Osteoblast (primary cell): Measurements from ENCODE around the gene TCN1. TPM values are rescaled to one million over a fixed set of nuclear protein-coding genes. Genes with fewer than 3 reads are reported as not detected.
"Not testable (repeated sequence)": the region's sequence is repeated elsewhere in the genome, so short reads cannot be mapped to it uniquely, and the experiment has no call there.

ENCODE experiments used
- DNase-seq: peaks from one replicate; pipeline ENCODE4 v3.0.0; 2011; ENCODE audit warnings: low spot score, mixed read lengths; ENCODE audit not compliant: insufficient read length; ENCODE audit errors: missing footprints
- H2AFZ ChIP-seq: 2 replicates; pipeline ENCODE4 v1.6.0; 2011; ENCODE audit warnings: mild to moderate bottlenecking, low read length
- H3K27ac ChIP-seq: 2 replicates; pipeline ENCODE4 v1.5.1; 2011; ENCODE audit warnings: mild to moderate bottlenecking, low read depth, low read length, moderate library complexity
- H3K27me3 ChIP-seq: 2 replicates; pipeline ENCODE4 v1.6.0; 2012; ENCODE audit warnings: mild to moderate bottlenecking, control low read depth, inconsistent platforms, low read length, moderate library complexity; ENCODE audit not compliant: insufficient read depth
- H3K36me3 ChIP-seq: 2 replicates; pipeline ENCODE4 v1.5.1; 2011; ENCODE audit warnings: mild to moderate bottlenecking, low read length, control low read depth, moderate library complexity; ENCODE audit not compliant: insufficient read depth
- H3K4me1 ChIP-seq: 2 replicates; pipeline ENCODE4 v1.5.1; 2011; ENCODE audit warnings: mild to moderate bottlenecking, low read length, control low read depth, moderate library complexity; ENCODE audit not compliant: insufficient read depth
- H3K4me2 ChIP-seq: 2 replicates; pipeline ENCODE4 v1.6.0; 2011; ENCODE audit warnings: mild to moderate bottlenecking, low read length; ENCODE audit not compliant: insufficient read depth
- H3K4me3 ChIP-seq: fragments of 200-600 bp; sonication (generic); 3 replicates; pipeline ENCODE4 v1.5.1; 2012; ENCODE audit warnings: mild to moderate bottlenecking, low read length, inconsistent platforms; ENCODE audit not compliant: insufficient read depth
- H3K79me2 ChIP-seq: 2 replicates; pipeline ENCODE4 v1.6.0; 2012; ENCODE audit warnings: mild to moderate bottlenecking, low read length, control low read depth, inconsistent platforms; ENCODE audit not compliant: insufficient read depth
- H3K9me3 ChIP-seq: 2 replicates; pipeline ENCODE4 v1.5.1; 2011; ENCODE audit warnings: low read depth, low read length, control low read depth
- H4K20me1 ChIP-seq: 2 replicates; pipeline ENCODE4 v1.6.0; 2012; ENCODE audit warnings: mild to moderate bottlenecking, low read length, control low read depth; ENCODE audit not compliant: insufficient read depth
- total RNA-seq: library from RNA; depleted of rRNA; stranded (reverse); fragments of >200 nt; gene quantifications from 2 replicates; pipeline ENCODE4 v1.2.3, GENCODE V29; 2012
- TF ChIP-seq, protein P1 (sequence below): IDR thresholded peaks from 2 replicates; pipeline ENCODE4 v1.5.1; 2011; ENCODE audit warnings: mild to moderate bottlenecking, low read depth, low read length, moderate library complexity; ENCODE audit errors: extremely low read depth

The TCN1 gene
- total RNA-seq, 1 donor: not detected

- Histone ChIP-seq H2AFZ (no peak overlapping the region), H3K27me3 (no peaks in the 10 kb centered on the region), H3K79me2 (no peaks in the 10 kb centered on the region), H3K36me3 (no peaks in the 10 kb centered on the region), H3K4me3 (no peak overlapping the region), H3K4me2 (no peak overlapping the region), H3K27ac (no peak overlapping the region), H3K4me1 (no peaks in the 10 kb centered on the region), H3K9me3 (no peaks in the 10 kb centered on the region), H4K20me1 (no peaks in the 10 kb centered on the region)
- TF ChIP-seq, protein P1, sequence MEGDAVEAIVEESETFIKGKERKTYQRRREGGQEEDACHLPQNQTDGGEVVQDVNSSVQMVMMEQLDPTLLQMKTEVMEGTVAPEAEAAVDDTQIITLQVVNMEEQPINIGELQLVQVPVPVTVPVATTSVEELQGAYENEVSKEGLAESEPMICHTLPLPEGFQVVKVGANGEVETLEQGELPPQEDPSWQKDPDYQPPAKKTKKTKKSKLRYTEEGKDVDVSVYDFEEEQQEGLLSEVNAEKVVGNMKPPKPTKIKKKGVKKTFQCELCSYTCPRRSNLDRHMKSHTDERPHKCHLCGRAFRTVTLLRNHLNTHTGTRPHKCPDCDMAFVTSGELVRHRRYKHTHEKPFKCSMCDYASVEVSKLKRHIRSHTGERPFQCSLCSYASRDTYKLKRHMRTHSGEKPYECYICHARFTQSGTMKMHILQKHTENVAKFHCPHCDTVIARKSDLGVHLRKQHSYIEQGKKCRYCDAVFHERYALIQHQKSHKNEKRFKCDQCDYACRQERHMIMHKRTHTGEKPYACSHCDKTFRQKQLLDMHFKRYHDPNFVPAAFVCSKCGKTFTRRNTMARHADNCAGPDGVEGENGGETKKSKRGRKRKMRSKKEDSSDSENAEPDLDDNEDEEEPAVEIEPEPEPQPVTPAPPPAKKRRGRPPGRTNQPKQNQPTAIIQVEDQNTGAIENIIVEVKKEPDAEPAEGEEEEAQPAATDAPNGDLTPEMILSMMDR: no peak
- no peak for DNase-seq
These were observed 32.7 kb downstream of the TCN1 start for GRCh38 chr11:59833602-59834001.

DNA sequence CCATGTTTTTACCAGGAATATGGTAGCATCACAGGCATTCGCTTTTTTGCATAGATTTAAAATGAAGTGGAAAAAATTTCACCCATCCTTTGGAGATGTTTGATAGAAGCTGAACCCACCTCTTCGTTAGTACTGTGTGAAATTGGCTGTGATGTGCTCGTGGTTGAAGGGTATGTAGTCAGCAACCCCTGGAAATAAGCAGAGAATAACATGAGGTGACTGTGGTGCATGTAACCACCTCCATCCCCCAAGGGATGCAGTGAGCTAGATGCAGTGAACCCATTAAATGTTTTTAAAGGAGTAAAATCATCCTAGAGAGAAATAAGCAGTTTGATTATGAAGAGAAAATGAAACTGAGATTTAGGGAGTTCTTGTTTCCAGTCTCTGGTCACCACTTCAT lies 36.9 kb downstream of the TCN1 start:
- no peak overlapping the region for H3K4me2 ChIP-seq
- H3K27me3 ChIP-seq: no peaks in the 10 kb centered on the region
- TF ChIP-seq, protein P1: no peak

GRCh38 chr11:59822989-59823566 lies 43.2 kb downstream of the TCN1 start:
- peak; percentile 75 for DNase-seq
- Histone ChIP-seq H3K4me2 (peak overlapping the region; percentile 61), H2AFZ (peak overlapping the region; percentile 51)

More for the DNA sequence above, 36.9 kb downstream of the TCN1 start:
- Histone ChIP-seq H3K27ac (no peak overlapping the region), H3K4me3 (no peak overlapping the region), H3K4me1 (no peaks in the 10 kb centered on the region), H4K20me1 (no peaks in the 10 kb centered on the region), H3K79me2 (no peaks in the 10 kb centered on the region), H2AFZ (no peak overlapping the region), H3K36me3 (no peaks in the 10 kb centered on the region), H3K9me3 (no peaks in the 10 kb centered on the region)
- DNase-seq: no peak

DNA sequence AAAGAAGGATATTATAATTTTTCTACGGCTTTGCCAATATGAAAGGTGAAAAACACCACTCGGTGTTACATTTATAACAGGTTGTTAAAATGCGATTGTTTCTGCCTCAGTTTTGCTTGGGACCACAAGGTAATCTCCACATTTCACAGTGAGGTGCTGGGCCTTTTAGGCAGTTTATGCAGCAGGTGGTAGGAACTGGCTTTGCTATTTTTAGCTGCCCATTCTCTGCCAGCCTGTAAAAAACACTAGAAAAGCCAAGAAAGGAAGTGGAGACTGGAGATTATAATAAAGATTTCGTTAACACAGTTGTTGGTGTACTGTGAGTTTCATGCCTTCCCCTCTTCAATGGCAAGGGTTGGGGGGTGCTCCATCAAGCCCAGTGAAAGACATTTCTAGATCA lies 47.7 kb downstream of the TCN1 start:
- Histone ChIP-seq H2AFZ (no peak overlapping the region), H3K27ac (no peak overlapping the region), H3K27me3 (peaks cover 2% of the 10 kb centered on the region), H3K36me3 (no peaks in the 10 kb centered on the region), H3K4me2 (no peak overlapping the region), H3K4me3 (no peak overlapping the region), H3K9me3 (no peaks in the 10 kb centered on the region), H3K4me1 (no peaks in the 10 kb centered on the region), H4K20me1 (no peaks in the 10 kb centered on the region), H3K79me2 (no peaks in the 10 kb centered on the region)
- TF ChIP-seq, protein P1: no peak
- DNase-seq: no peak

More at GRCh38 chr11:59822989-59823566, 43.2 kb downstream of the TCN1 start:
- H3K27me3 ChIP-seq: peaks cover 2% of the 10 kb centered on the region
- H3K4me1 ChIP-seq: no peaks in the 10 kb centered on the region
- TF ChIP-seq, protein P1: peak; percentile 56
- no peaks in the 10 kb centered on the region for H3K36me3 ChIP-seq
- H3K27ac ChIP-seq: no peak overlapping the region
- H3K4me3 ChIP-seq: no peak overlapping the region
- H3K9me3 ChIP-seq: no peaks in the 10 kb centered on the region
- no peaks in the 10 kb centered on the region for H4K20me1 ChIP-seq
- no peaks in the 10 kb centered on the region for H3K79me2 ChIP-seq

- not testable (repeated sequence) for H4K20me1 ChIP-seq, H3K4me2 ChIP-seq, H3K36me3 ChIP-seq, H2AFZ ChIP-seq, H3K4me3 ChIP-seq, DNase-seq, H3K9me3 ChIP-seq, H3K27me3 ChIP-seq, H3K27ac ChIP-seq, H3K4me1 ChIP-seq, H3K79me2 ChIP-seq
These were observed 49.9 kb downstream of the TCN1 start for GRCh38 chr11:59816434-59816833.
